Caco-2 (cell line): ENCODE results near the gene DNMT3A. TPM values are rescaled to one million over a fixed set of nuclear protein-coding genes. Genes with fewer than 3 reads are reported as not detected.

Source experiments
- BruUV-seq: library from RNA; stranded (reverse); fragments of 400-500 nt; replicated peaks from 2 replicates; lab custom pipeline; 2021; lab: Mats Ljungman, UMichigan
- CTCF ChIA-PET: fragments of 300-600 bp; sonication (Branson Sonifier 250); formaldehyde crosslinking; loops from one replicate; lab custom pipeline; 2022; ENCODE audit warnings: antibody characterized with exemption; lab: Charles Lee
- POLR2A ChIA-PET: fragments of 300-600 bp; sonication (Branson Sonifier 250); formaldehyde crosslinking; loops from one replicate; lab custom pipeline; 2022; ENCODE audit warnings: antibody characterized with exemption; lab: Charles Lee
- DNase-seq, 2 experiments: peaks; one replicate each; pipeline versions ENCODE4 v3.0.0 to v3.0.0-alpha.2; 2020 to 2022
- H3K27me3 ChIP-seq: replicated peaks from 2 replicates; pipeline ENCODE4 v1.6.0; 2011; ENCODE audit warnings: low read length; ENCODE audit not compliant: control insufficient read depth, insufficient read depth
- H3K36me3 ChIP-seq: 2 replicates; pipeline ENCODE4 v1.5.1; 2011; ENCODE audit warnings: low read length; ENCODE audit not compliant: control insufficient read depth, insufficient read depth
- H3K4me1 ChIP-seq: fragments of 250-450 bp; sonication (Bioruptor Pico); 2 replicates; pipeline ENCODE4 v1.5.1; 2020; ENCODE audit warnings: mild to moderate bottlenecking
- H3K4me3 ChIP-seq: 2 replicates; pipeline ENCODE4 v1.5.1; 2011; ENCODE audit warnings: low read depth, mild to moderate bottlenecking, control low read depth, low read length
- H3K9me3 ChIP-seq: fragments of 250-450 bp; sonication (Bioruptor Pico); 2 replicates; pipeline ENCODE4 v1.5.1; 2020; ENCODE audit warnings: mild to moderate bottlenecking, moderate library complexity
- H3K27ac Mint-ChIP-seq: one replicate; pipeline ENCODE4 v1.8.0; 2022; ENCODE audit warnings: mixed read lengths; ENCODE audit not compliant: unreplicated experiment
- H3K27me3 Mint-ChIP-seq: one replicate; pipeline ENCODE4 v1.8.0; 2022; ENCODE audit warnings: mixed read lengths; ENCODE audit not compliant: insufficient read depth, unreplicated experiment
- H3K36me3 Mint-ChIP-seq: one replicate; pipeline ENCODE4 v1.8.0; 2022; ENCODE audit warnings: mild to moderate bottlenecking, mixed read lengths; ENCODE audit not compliant: insufficient read depth, unreplicated experiment
- H3K4me1 Mint-ChIP-seq: one replicate; pipeline ENCODE4 v1.8.0; 2022; ENCODE audit warnings: low read depth, mixed read lengths; ENCODE audit not compliant: unreplicated experiment
- H3K4me3 Mint-ChIP-seq: one replicate; pipeline ENCODE4 v1.8.0; 2022; ENCODE audit warnings: mild to moderate bottlenecking, moderate library complexity, mixed read lengths; ENCODE audit not compliant: unreplicated experiment
- H3K9me3 Mint-ChIP-seq: one replicate; pipeline ENCODE4 v1.8.0; 2022; ENCODE audit warnings: mixed read lengths; ENCODE audit not compliant: unreplicated experiment
- intact Hi-C: fragments of 100-400 bp; cut with micrococcal nuclease; formaldehyde crosslinking; loops from one replicate; pipeline ENCODE4 v1.10.0; 2022; ENCODE audit not compliant: unreplicated experiment
- total RNA-seq: library from RNA; stranded (reverse); gene quantifications from 2 replicates; pipeline ENCODE4 v1.2.3, GENCODE V29; 2022
- TF ChIP-seq, protein P1 (sequence below), 2 experiments: fragments of 200-600 bp in 1 of 2; IDR thresholded peaks; 1 replicate in 1 of 2; 2 replicates in 1 of 2; pipeline versions ENCODE4 v1.5.1 to v1.8.0; 2011 to 2022; ENCODE audit warnings: antibody characterized with exemption in 1 of 2, control low read depth in 1 of 2, inconsistent platforms in 1 of 2, low read depth in 1 of 2, low read length in 1 of 2, mild to moderate bottlenecking in 1 of 2, moderate library complexity in 1 of 2; ENCODE audit not compliant: insufficient read depth in 1 of 2, severe bottlenecking in 1 of 2, unreplicated experiment in 1 of 2

Gene DNMT3A
- total RNA-seq, 1 experiment from 2014 or later, result 72.2 TPM

DNA sequence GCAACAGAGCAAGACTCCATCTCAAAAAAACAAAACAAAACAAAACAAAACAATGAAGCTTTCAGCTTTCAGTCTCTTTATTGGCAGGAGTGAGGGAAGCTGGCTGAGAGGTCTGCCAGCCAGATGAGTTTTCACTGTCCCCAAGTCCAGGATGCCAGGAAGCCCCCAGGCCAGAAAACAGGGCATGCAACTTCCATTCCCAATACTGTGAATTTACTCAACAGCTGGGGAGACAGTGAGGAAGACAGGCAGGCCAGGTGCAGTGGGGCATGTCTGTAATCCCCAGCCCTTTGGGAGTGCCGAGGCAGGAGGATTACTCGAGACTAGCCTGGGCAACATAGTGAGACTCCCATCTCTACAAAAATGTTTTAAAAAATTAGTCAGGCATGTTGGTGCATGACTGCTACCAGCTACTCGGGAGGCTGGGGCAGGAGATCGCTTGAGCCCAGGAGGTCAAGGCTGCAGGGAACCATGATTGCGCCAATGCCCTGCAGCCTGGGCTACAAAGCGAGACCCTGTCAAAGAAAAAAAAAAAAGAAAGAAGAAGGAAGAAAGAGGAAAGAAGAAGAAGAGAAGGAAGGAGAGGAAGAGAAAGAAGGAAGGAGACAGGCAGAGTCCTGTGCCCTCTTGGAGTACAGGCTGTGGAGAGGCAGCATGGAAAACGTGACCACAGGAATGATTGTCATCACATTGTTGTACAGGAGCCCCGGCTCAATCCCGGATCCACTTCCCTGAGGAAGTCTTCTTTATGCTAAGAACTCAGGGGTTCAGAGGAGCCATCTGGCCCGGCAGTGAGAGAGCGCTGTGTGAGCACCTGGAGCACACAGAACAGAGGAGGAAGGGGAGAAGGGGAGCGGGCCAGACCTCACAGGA lies 144.2 kb downstream of the DNMT3A start:
- Histone ChIP-seq H3K36me3 (no peaks in the 10 kb centered on the region), H3K27me3 (no peaks in the 10 kb centered on the region), H3K4me3 (no peak overlapping the region), H3K9me3 (no peaks in the 10 kb centered on the region), H3K4me1 (peaks cover 2% of the 10 kb centered on the region; the same call in 1 of the 2 replicates)
- POLR2A ChIA-PET, result no interaction called here
- no peaks in the 10 kb centered on the region for H3K36me3 Mint-ChIP-seq
- no TSS peak for BruUV-seq
- intact Hi-C loops, result loop anchor here (2.0 to 10.0 kb wide), 4 partner anchors 57 to 783 kb away; partner anchors contain the start of gene EFR3B
- no peaks in the 10 kb centered on the region for H3K27me3 Mint-ChIP-seq
- H3K4me3 Mint-ChIP-seq, result no peak overlapping the region
- no peak for DNase-seq
- H3K27ac Mint-ChIP-seq, result no peak overlapping the region
- TF ChIP-seq, protein P1, sequence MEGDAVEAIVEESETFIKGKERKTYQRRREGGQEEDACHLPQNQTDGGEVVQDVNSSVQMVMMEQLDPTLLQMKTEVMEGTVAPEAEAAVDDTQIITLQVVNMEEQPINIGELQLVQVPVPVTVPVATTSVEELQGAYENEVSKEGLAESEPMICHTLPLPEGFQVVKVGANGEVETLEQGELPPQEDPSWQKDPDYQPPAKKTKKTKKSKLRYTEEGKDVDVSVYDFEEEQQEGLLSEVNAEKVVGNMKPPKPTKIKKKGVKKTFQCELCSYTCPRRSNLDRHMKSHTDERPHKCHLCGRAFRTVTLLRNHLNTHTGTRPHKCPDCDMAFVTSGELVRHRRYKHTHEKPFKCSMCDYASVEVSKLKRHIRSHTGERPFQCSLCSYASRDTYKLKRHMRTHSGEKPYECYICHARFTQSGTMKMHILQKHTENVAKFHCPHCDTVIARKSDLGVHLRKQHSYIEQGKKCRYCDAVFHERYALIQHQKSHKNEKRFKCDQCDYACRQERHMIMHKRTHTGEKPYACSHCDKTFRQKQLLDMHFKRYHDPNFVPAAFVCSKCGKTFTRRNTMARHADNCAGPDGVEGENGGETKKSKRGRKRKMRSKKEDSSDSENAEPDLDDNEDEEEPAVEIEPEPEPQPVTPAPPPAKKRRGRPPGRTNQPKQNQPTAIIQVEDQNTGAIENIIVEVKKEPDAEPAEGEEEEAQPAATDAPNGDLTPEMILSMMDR (IDR thresholded peaks at IDR 0.05; ENCODE audit: insufficient read depth in 1 of 2, low read depth in 1 of 2, low read length in 1 of 2, severe bottlenecking in 1 of 2, unreplicated experiment in 1 of 2), result no peak
- CTCF ChIA-PET, result interaction anchor here (0.6 to 4.1 kb wide), 4 partner anchors 31 to 819 kb away, joined by 3 to 30 read pairs (median 4); no protein-coding TSS in a partner anchor
- H3K4me1 Mint-ChIP-seq, result peaks cover 6% of the 10 kb centered on the region
- H3K9me3 Mint-ChIP-seq, result no peaks in the 10 kb centered on the region

DNA sequence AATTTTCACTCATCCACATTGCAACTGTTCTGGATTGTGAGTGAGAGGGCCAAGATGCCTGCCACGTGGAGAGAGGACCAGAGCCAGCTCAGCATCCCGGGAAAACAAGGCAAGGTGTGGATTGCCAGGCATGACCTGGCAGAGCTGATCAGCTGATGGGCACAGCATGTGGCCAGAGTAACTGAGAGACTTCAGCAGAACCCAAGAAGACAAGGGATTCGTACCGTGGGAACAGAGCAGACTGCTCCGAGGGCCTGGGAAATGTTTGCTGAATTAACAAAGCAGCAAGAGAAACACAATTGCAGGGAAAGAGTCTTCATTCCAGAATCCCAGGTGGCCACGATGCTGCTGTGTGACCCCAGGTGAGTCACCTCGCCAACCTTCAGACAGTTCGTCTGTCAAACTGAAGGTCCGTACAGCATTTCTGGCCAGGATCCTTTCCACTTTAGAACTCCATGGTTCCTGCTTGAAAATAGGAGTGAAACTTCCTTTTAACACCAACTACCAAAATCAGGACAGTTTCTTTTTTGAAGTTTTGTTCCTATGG lies 147.1 kb downstream of the DNMT3A start:
- intact Hi-C loops, result loop anchor here (10.0 kb wide), 2 partner anchors 150 to 780 kb away; partner anchors contain the start of gene EFR3B
- Mint-ChIP-seq H3K27ac (no peak overlapping the region), H3K36me3 (no peaks in the 10 kb centered on the region), H3K4me3 (no peak overlapping the region), H3K27me3 (no peaks in the 10 kb centered on the region), H3K4me1 (peaks cover 20% of the 10 kb centered on the region), H3K9me3 (no peaks in the 10 kb centered on the region)
- Histone ChIP-seq H3K4me3 (no peak overlapping the region), H3K9me3 (no peaks in the 10 kb centered on the region), H3K4me1 (peaks cover 6% of the 10 kb centered on the region; the same call in 1 of the 2 replicates), H3K27me3 (no peaks in the 10 kb centered on the region), H3K36me3 (no peaks in the 10 kb centered on the region)
- TF ChIP-seq, protein P1 (IDR thresholded peaks at IDR 0.05; ENCODE audit: insufficient read depth in 1 of 2, low read depth in 1 of 2, low read length in 1 of 2, severe bottlenecking in 1 of 2, unreplicated experiment in 1 of 2), result no peak
- BruUV-seq, result no TSS peak
- POLR2A ChIA-PET, result no interaction called here
- CTCF ChIA-PET, result interaction anchor here (4.1 kb wide), 1 partner anchor 28 kb away, joined by 30 read pairs; no protein-coding TSS in a partner anchor
- DNase-seq, result no peak

- H3K4me1 ChIP-seq, result peaks cover 18% of the 10 kb centered on the region
- Mint-ChIP-seq H3K27me3 (no peaks in the 10 kb centered on the region), H3K27ac (no peak overlapping the region), H3K4me3 (no peak overlapping the region), H3K4me1 (peaks cover 25% of the 10 kb centered on the region), H3K36me3 (no peaks in the 10 kb centered on the region), H3K9me3 (no peaks in the 10 kb centered on the region)
- no TSS peak for BruUV-seq
- ChIA-PET POLR2A (no interaction called here), CTCF (interaction anchor here (1.4 kb wide), 1 partner anchor 38 kb away, joined by 4 read pairs; no protein-coding TSS in a partner anchor)
- no peaks in the 10 kb centered on the region for H3K36me3 ChIP-seq
- no peak for DNase-seq
- H3K9me3 ChIP-seq, result no peaks in the 10 kb centered on the region
- H3K27me3 ChIP-seq, result no peaks in the 10 kb centered on the region
- intact Hi-C loops, result loop anchor here (10.0 kb wide), 2 partner anchors 146 to 776 kb away; partner anchors contain the start of gene EFR3B
- H3K4me3 ChIP-seq, result no peak overlapping the region
- TF ChIP-seq, protein P1 (IDR thresholded peaks at IDR 0.05; ENCODE audit: insufficient read depth in 1 of 2, low read depth in 1 of 2, low read length in 1 of 2, severe bottlenecking in 1 of 2, unreplicated experiment in 1 of 2), result no peak
Measured at GRCh38 chr2:25190536-25190935, 151.2 kb downstream of the DNMT3A start.
